K562 (cell line): ENCODE data around the gene NCOA3. TPM values are rescaled to one million over a fixed set of nuclear protein-coding genes. Genes with fewer than 3 reads are reported as not detected.

ENCODE experiments used
- HNRNPK ChIP-seq: fragments of 200-400 bp; formaldehyde crosslinking; IDR thresholded peaks from one replicate; pipeline ENCODE4 v1.6.1; 2018; ENCODE audit warnings: mild to moderate bottlenecking, low read depth, low read length; ENCODE audit not compliant: poor library complexity, severe bottlenecking
- MGA ChIP-seq: fragments of 450-650 bp; IDR thresholded peaks from 2 replicates; pipeline ENCODE4 v1.6.1; 2016; ENCODE audit warnings: mild to moderate bottlenecking, moderate library complexity
- MYC ChIP-seq, 2 experiments: fragments of 250-450 bp in 1 of 2; sonication (Bioruptor Pico) in 1 of 2; IDR thresholded peaks; 2 replicates each; pipeline versions ENCODE4 v1.5.1 to v1.6.1; 2012 to 2021; ENCODE audit warnings: low read depth in 2 of 2, borderline replicate concordance in 1 of 2, improper control_type of control experiment in 1 of 2, low read length in 1 of 2, mild to moderate bottlenecking in 1 of 2, moderate library complexity in 1 of 2
- SOX6 ChIP-seq: fragments of 450-650 bp; IDR thresholded peaks from 2 replicates; pipeline ENCODE4 v1.6.1; 2014; ENCODE audit warnings: mild to moderate bottlenecking
- TCF7 ChIP-seq: sonication (generic); IDR thresholded peaks from 2 replicates; pipeline ENCODE4 v1.6.1; 2016; ENCODE audit warnings: antibody characterized with exemption, borderline replicate concordance
- ZFX ChIP-seq: sonication (generic); formaldehyde crosslinking; IDR thresholded peaks from 2 replicates; pipeline ENCODE4 v1.8.0; 2022; ENCODE audit warnings: mild to moderate bottlenecking, missing genetic modification reagents, moderate library complexity
- ZNF23 ChIP-seq: fragments of 250-450 bp; sonication (Bioruptor Pico); IDR thresholded peaks from 2 replicates; pipeline ENCODE4 v1.4.0; 2020; ENCODE audit warnings: mild to moderate bottlenecking
- ZNF395 ChIP-seq: fragments of 200-800 bp; sonication (Bioruptor generic); IDR thresholded peaks from 2 replicates; pipeline ENCODE4 v1.6.1; 2017; ENCODE audit warnings: missing genetic modification characterization, missing compliant biosample characterization
- ZNF79 ChIP-seq: fragments of 250-450 bp; sonication (Bioruptor Pico); IDR thresholded peaks from 2 replicates; pipeline ENCODE4 v1.4.0; 2020; ENCODE audit warnings: low read depth, mild to moderate bottlenecking, moderate library complexity
- polyA plus RNA-seq, 8 experiments: library from polyadenylated mRNA; depleted of rRNA in 4 of 8; stranded (reverse) in 5 of 8; unstranded in 3 of 8; fragments of >200 nt; fragmentation: Nextera tagmentation in 2 of 8; fragmentation: Illumina TruSeq in 1 of 8; extraction: Ambion mirVana in 2 of 8; extraction: Trizol in 1 of 8; gene quantifications; 2 replicates each; pipeline versions ENCODE4 v1.2.1 to v1.2.3, GENCODE V29; 2011 to 2014; ENCODE audit warnings: inconsistent platforms in 1 of 8, missing spikeins in 1 of 8
- total RNA-seq, 7 experiments: library from RNA; depleted of rRNA in 6 of 7; stranded (reverse); fragments of >200 nt in 6 of 7; fragmentation: Illumina TruSeq in 2 of 7; extraction: Trizol in 2 of 7; gene quantifications; 2 replicates each; pipeline versions ENCODE4 v1.2.1 to v1.2.3, GENCODE V29; 2011 to 2021; ENCODE audit warnings: low replicate concordance in 1 of 7

The NCOA3 gene
- total and polyA plus RNA-seq, 9 of the 15 experiments (the other 6 are each of a cell fraction or from before 2014, with no cell fraction given) = 3.2 to 24.3 (median 14.4) TPM

DNA sequence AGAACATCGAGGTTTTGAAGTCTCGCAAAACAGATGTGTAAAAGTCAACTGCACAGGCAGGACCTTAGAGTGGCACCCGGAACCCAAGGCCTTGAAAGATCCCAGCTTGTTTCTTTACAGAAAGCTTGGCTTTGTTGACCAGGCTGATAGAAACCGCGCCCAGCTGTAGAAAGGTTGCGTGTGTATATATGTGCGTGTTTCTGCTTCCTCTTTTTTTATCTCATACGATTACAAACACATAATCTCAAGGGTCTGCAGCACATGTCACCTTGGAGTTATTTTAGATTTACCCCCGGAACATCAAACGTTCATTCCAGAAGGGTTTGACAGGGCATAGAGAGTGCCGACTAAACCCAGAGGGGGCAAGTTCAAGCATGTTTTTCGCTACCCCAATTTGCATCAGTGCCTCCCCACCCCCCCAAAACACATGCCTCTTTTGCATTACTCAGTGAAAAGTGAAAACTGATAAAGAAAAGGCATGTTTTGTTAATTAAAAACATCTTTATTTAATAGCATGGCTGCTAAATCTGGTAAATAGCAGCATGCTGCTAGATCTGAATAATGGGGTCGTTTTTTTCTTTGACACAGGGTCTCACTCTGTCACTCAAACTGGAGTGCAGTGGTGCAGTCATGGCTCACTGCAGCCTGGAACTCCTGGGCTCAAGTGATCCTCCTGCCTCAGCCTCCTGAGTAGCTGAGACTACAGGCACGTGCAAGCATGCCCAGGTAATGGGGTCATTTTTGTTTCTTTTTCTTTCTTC is 33.2 kb upstream of the NCOA3 start (continued):
- peak; percentile 39; the same call in 1 of the 2 replicates for TF ChIP-seq MGA
- TF ChIP-seq SOX6 = peak; percentile 26; the same call in 1 of the 2 replicates
- no peak for TF ChIP-seq TCF7
- TF ChIP-seq ZFX (CRISPR knock-in tag) = peak; percentile 62
- TF ChIP-seq ZNF79 (CRISPR knock-in tag) = 0 out of 2 replicates have a peak, but pooled peaks have one; percentile 27
- TF ChIP-seq HNRNPK = no peak
- peak; percentile 47; the same call in 1 of the 2 replicates for TF ChIP-seq MYC (IDR thresholded peaks at IDR 0.05; ENCODE audit: low read depth, low read length)
- TF ChIP-seq MYC (CRISPR knock-in tag; IDR thresholded peaks at IDR 0.05; ENCODE audit: borderline replicate concordance, low read depth) = no peak
- TF ChIP-seq ZNF23 (CRISPR knock-in tag) = no peak
- TF ChIP-seq ZNF395 = 0 out of 2 replicates have a peak, but pooled peaks have one; percentile 42
